Panc1 (cell line): Measurements from ENCODE around the gene RAD1.

ENCODE experiments used
- POLR2AphosphoS5 ChIP-seq: IDR thresholded peaks from 2 replicates; pipeline ENCODE4 v1.6.1; 2012; ENCODE audit warnings: mild to moderate bottlenecking, low read depth, low read length, moderate library complexity
- SIN3A ChIP-seq: IDR thresholded peaks from 2 replicates; pipeline ENCODE4 v1.6.1; 2012; ENCODE audit warnings: low read depth, mild to moderate bottlenecking, low read length, moderate library complexity, borderline replicate concordance; ENCODE audit not compliant: insufficient read depth
- TF ChIP-seq, protein P1 (sequence below): fragments of 450-650 bp; IDR thresholded peaks from 2 replicates; pipeline ENCODE4 v1.5.1; 2017; ENCODE audit warnings: mild to moderate bottlenecking

DNA sequence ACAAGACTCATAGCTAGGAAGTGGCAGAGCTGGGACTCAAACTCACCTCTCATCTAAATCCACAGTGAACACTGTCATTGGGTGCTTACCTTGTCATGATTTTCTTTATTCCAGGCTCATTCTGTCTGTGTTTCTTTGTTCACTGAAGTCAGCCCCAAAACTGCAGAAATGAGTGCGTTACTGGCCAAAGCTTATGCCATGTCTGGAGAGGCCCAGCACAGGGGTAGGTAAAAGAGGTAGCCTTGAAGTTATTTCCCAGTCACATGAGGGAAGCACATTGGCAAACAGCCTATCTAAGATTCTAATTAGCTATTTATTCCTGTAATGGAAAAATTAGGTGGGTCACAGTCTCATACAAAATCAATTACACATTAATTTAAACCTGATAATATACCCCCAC, 46.5 kb downstream of the RAD1 start:
- TF ChIP-seq, protein P1, sequence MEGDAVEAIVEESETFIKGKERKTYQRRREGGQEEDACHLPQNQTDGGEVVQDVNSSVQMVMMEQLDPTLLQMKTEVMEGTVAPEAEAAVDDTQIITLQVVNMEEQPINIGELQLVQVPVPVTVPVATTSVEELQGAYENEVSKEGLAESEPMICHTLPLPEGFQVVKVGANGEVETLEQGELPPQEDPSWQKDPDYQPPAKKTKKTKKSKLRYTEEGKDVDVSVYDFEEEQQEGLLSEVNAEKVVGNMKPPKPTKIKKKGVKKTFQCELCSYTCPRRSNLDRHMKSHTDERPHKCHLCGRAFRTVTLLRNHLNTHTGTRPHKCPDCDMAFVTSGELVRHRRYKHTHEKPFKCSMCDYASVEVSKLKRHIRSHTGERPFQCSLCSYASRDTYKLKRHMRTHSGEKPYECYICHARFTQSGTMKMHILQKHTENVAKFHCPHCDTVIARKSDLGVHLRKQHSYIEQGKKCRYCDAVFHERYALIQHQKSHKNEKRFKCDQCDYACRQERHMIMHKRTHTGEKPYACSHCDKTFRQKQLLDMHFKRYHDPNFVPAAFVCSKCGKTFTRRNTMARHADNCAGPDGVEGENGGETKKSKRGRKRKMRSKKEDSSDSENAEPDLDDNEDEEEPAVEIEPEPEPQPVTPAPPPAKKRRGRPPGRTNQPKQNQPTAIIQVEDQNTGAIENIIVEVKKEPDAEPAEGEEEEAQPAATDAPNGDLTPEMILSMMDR, result no peak
- TF ChIP-seq POLR2AphosphoS5 (no peak), SIN3A (no peak)
